PC-3 (cell line): Measurements from ENCODE around the gene HAP1. TPM values are rescaled to one million over a fixed set of nuclear protein-coding genes. Genes with fewer than 3 reads are reported as not detected.
"Not testable (repeated sequence)": the region's sequence is repeated elsewhere in the genome, so short reads cannot be mapped to it uniquely, and the experiment has no call there.

Experiments used
- ATAC-seq: fragments of 200-7000 bp; cut with Tn5 transposase; 2 replicates; pipeline ENCODE4 v1.9.1; 2020; ENCODE audit warnings: mild to moderate bottlenecking, moderate library complexity
- BruUV-seq: library from RNA; stranded (reverse); fragments of 400-500 nt; replicated peaks from 2 replicates; lab custom pipeline; 2021; lab: Mats Ljungman, UMichigan
- CTCF ChIA-PET: fragments of 300-600 bp; sonication (Branson Sonifier 250); formaldehyde crosslinking; loops from one replicate; lab custom pipeline; 2022; ENCODE audit warnings: antibody characterized with exemption; lab: Charles Lee
- POLR2A ChIA-PET: fragments of 300-600 bp; sonication (Branson Sonifier 250); formaldehyde crosslinking; loops from one replicate; lab custom pipeline; 2022; ENCODE audit warnings: antibody characterized with exemption; ENCODE audit not compliant: unreplicated experiment; lab: Charles Lee
- DNase-seq: peaks from one replicate; pipeline ENCODE4 v3.0.0-alpha.2; 2015
- H2AFZ ChIP-seq: fragments of 300-600 bp; sonication (generic); 2 replicates; pipeline ENCODE4 v1.6.0; 2016; ENCODE audit warnings: antibody characterized with exemption, low read length
- H3F3A ChIP-seq: fragments of 300-600 bp; sonication (generic); one replicate; pipeline ENCODE4 v1.6.0; 2017; ENCODE audit warnings: antibody characterized with exemption, low read length, control low read depth, mild to moderate bottlenecking; ENCODE audit not compliant: unreplicated experiment
- H3K27ac ChIP-seq: fragments of 300-600 bp; sonication (generic); 2 replicates; pipeline ENCODE4 v1.5.1; 2016; ENCODE audit warnings: mild to moderate bottlenecking, low read length
- H3K27me3 ChIP-seq: fragments of 300-600 bp; sonication (generic); 2 replicates; pipeline ENCODE4 v1.6.1; 2016; ENCODE audit warnings: low read length, mixed read lengths
- H3K36me3 ChIP-seq: fragments of 300-600 bp; sonication (generic); 2 replicates; pipeline ENCODE4 v1.6.1; 2016; ENCODE audit warnings: low read depth, mixed run types, low read length, mixed read lengths
- H3K4me1 ChIP-seq: fragments of 300-600 bp; sonication (generic); 2 replicates; pipeline ENCODE4 v1.5.1; 2016; ENCODE audit warnings: low read length; ENCODE audit not compliant: insufficient read depth
- H3K4me2 ChIP-seq: fragments of 300-600 bp; sonication (generic); 2 replicates; pipeline ENCODE4 v1.6.0; 2016; ENCODE audit warnings: low read length
- H3K4me3 ChIP-seq: fragments of 300-600 bp; sonication (generic); 2 replicates; pipeline ENCODE4 v1.5.1; 2016; ENCODE audit warnings: mild to moderate bottlenecking, low read length, mixed read lengths
- H3K79me2 ChIP-seq: fragments of 300-600 bp; sonication (generic); 2 replicates; pipeline ENCODE4 v1.6.1; 2017; ENCODE audit warnings: low read length, mixed read lengths
- H3K9ac ChIP-seq: fragments of 300-600 bp; sonication (generic); 2 replicates; pipeline ENCODE4 v1.6.0; 2016; ENCODE audit warnings: mild to moderate bottlenecking, low read length
- H3K9me2 ChIP-seq: fragments of 300-600 bp; sonication (generic); replicated peaks from 2 replicates; pipeline ENCODE4 v1.6.1; 2016; ENCODE audit warnings: mixed run types, low read length, mixed read lengths
- H3K9me3 ChIP-seq: fragments of 300-600 bp; sonication (generic); 2 replicates; pipeline ENCODE4 v1.6.1; 2016; ENCODE audit warnings: low read length, mixed read lengths
- H4K20me1 ChIP-seq: fragments of 300-600 bp; sonication (generic); 2 replicates; pipeline ENCODE4 v1.6.1; 2016; ENCODE audit warnings: low read length, mixed read lengths
- EZH2 ChIP-seq: fragments of 300-600 bp; sonication (generic); IDR thresholded peaks from one replicate; pipeline ENCODE4 v1.6.1; 2017; ENCODE audit warnings: antibody characterized with exemption, mild to moderate bottlenecking, low read length; ENCODE audit not compliant: unreplicated experiment
- EZH2phosphoT487 ChIP-seq: fragments of 300-600 bp; sonication (generic); IDR thresholded peaks from 2 replicates; pipeline ENCODE4 v1.6.1; 2018; ENCODE audit warnings: mild to moderate bottlenecking, antibody characterized with exemption, low read length, borderline replicate concordance
- intact Hi-C: fragments of 100-400 bp; cut with micrococcal nuclease; formaldehyde crosslinking; loops from 2 replicates; pipeline ENCODE4 v1.9.0; 2023
- total RNA-seq: library from RNA; depleted of rRNA; stranded (reverse); fragments of >200 nt; gene quantifications from 2 replicates; pipeline ENCODE4 v1.2.3, GENCODE V29; 2014
- TF ChIP-seq, protein P1 (sequence below): fragments of 300-600 bp; sonication (generic); conservative IDR thresholded peaks from 2 replicates; pipeline ENCODE4 v1.5.1; 2017; ENCODE audit warnings: antibody characterized with exemption, low read depth, mild to moderate bottlenecking, low read length

HAP1 gene
- total RNA-seq, 1 experiment from 2014 or later = 1.2 TPM

DNA sequence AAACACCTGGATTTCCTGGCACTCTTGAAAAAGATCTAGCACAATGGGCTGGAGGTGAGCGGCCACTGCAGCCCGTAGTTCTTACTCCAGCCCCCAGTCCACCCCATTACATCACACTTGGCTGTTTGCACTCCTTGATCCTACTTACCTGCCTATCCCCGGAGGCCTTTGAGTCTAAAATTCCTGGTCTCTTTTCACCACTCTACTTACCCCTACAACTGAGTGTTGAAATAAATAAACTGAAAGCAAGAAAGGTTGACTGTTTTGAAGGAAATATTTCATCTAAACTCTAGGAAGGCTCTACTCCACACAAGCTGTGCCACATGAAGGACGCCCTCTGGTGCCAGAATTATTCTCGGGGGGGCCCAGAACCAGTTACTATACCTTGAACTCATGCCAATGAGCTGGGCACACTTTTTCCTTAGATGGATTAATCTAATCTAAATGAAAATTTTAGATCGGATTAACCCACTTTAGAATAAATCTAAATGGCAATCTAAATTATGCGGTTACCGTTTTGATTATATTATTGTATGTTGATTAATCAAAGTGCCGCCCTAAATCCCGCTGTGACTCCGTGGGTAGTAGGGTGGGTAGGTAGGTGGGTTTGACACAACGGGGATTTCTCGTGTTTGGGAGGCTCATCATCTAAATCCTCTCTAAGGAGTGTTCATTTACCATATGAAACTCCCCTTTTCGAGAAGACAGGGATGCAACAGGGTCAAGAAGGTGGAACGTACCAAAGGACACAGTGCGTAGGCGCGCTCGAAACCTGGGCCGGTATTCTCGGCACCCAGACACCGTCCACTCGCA, 46.4 kb downstream of the HAP1 start:
- Histone ChIP-seq H3K4me2 (peak overlapping the region; percentile 88), H3F3A (peaks cover 30% of the 10 kb centered on the region), H3K9me2 (no peaks in the 10 kb centered on the region), H3K9me3 (no peaks in the 10 kb centered on the region), H3K9ac (peak overlapping the region; percentile 55), H3K4me3 (peak overlapping the region; percentile 97), H3K27me3 (no peaks in the 10 kb centered on the region), H3K79me2 (peaks cover 28% of the 10 kb centered on the region), H3K27ac (no peak overlapping the region; the same call in 1 of the 2 replicates), H2AFZ (peak overlapping the region; percentile 85), H3K36me3 (peaks cover 33% of the 10 kb centered on the region), H4K20me1 (peaks cover 32% of the 10 kb centered on the region), H3K4me1 (peaks cover 6% of the 10 kb centered on the region; the same call in 1 of the 2 replicates)
- ChIA-PET CTCF (interaction anchor here (0.7 to 1.1 kb wide), 5 partner anchors 9 to 139 kb away, joined by 3 to 5 read pairs (median 3); no protein-coding TSS in a partner anchor), POLR2A (interaction anchor here (0.5 to 1.0 kb wide), 13 partner anchors 20 to 1155 kb away, joined by 3 to 9 read pairs (median 4); partner anchors contain the start of gene JUP)
- TF ChIP-seq, protein P1, sequence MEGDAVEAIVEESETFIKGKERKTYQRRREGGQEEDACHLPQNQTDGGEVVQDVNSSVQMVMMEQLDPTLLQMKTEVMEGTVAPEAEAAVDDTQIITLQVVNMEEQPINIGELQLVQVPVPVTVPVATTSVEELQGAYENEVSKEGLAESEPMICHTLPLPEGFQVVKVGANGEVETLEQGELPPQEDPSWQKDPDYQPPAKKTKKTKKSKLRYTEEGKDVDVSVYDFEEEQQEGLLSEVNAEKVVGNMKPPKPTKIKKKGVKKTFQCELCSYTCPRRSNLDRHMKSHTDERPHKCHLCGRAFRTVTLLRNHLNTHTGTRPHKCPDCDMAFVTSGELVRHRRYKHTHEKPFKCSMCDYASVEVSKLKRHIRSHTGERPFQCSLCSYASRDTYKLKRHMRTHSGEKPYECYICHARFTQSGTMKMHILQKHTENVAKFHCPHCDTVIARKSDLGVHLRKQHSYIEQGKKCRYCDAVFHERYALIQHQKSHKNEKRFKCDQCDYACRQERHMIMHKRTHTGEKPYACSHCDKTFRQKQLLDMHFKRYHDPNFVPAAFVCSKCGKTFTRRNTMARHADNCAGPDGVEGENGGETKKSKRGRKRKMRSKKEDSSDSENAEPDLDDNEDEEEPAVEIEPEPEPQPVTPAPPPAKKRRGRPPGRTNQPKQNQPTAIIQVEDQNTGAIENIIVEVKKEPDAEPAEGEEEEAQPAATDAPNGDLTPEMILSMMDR = peak; percentile 66
- no peak for TF ChIP-seq EZH2phosphoT487
- intact Hi-C loops = no loop called here
- peak; percentile 46 for DNase-seq
- ATAC-seq = no peak
- BruUV-seq = TSS peak; percentile 98

GRCh38 chr17:41686281-41686680, 48.2 kb downstream of the HAP1 start:
- ChIA-PET CTCF (no interaction called here), POLR2A (no interaction called here)
- Histone ChIP-seq H4K20me1 (peaks cover 21% of the 10 kb centered on the region), H3K79me2 (peaks cover 25% of the 10 kb centered on the region), H3K27me3 (no peaks in the 10 kb centered on the region), H3K4me3 (no peak overlapping the region), H3K4me1 (peaks cover 6% of the 10 kb centered on the region; the same call in 1 of the 2 replicates), H3K9ac (no peak overlapping the region), H3K27ac (no peak overlapping the region), H3K4me2 (no peak overlapping the region), H3F3A (peaks cover 15% of the 10 kb centered on the region), H3K36me3 (peaks cover 21% of the 10 kb centered on the region), H3K9me3 (no peaks in the 10 kb centered on the region), H3K9me2 (no peaks in the 10 kb centered on the region), H2AFZ (no peak overlapping the region)
- ATAC-seq = no peak
- no TSS peak for BruUV-seq
- no peak for DNase-seq
- TF ChIP-seq EZH2phosphoT487 (no peak), EZH2 (no peak)
- TF ChIP-seq, protein P1 = no peak
- intact Hi-C loops = no loop called here

DNA sequence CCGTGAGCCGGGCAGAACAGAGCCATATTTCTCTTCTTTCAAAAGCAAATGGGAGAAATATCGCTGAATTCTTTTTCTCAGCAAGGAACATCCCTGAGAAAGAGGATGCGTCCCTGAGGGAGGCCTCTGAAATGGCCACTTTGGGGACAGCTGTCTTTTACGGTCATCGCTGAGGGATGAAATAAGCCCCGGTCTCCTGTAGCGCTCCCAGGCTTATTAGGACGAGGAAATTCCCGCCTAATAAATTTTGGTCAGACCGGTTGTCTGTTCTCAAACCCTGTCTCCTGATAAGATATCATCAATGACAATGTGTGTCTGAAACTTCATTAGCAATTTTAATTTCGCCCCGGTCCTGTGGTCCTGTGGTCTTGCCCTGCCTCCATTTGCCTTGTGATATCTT, 48.7 kb downstream of the HAP1 start:
- H2AFZ ChIP-seq, H3F3A ChIP-seq, H3K27me3 ChIP-seq, H3K9ac ChIP-seq, H3K9me3 ChIP-seq, CTCF ChIA-PET, H3K4me2 ChIP-seq, H3K4me1 ChIP-seq, H3K4me3 ChIP-seq, BruUV-seq, DNase-seq, intact Hi-C loops, H3K9me2 ChIP-seq, ATAC-seq, POLR2A ChIA-PET, H3K27ac ChIP-seq: not testable (repeated sequence)
- peaks cover 20% of the 10 kb centered on the region for H3K79me2 ChIP-seq
- H3K36me3 ChIP-seq = peaks cover 16% of the 10 kb centered on the region
- peaks cover 15% of the 10 kb centered on the region for H4K20me1 ChIP-seq
